MM.1S (cell line): ENCODE data around the gene SLC66A3.

Source experiments
- CTCF ChIP-seq: fragments of 300-600 bp; sonication (generic); IDR thresholded peaks from 2 replicates; pipeline ENCODE4 v1.5.1; 2016; ENCODE audit warnings: antibody characterized with exemption, low read length, mixed read lengths
- EZH2 ChIP-seq: fragments of 300-600 bp; sonication (generic); optimal IDR thresholded peaks from 2 replicates; pipeline ENCODE3; 2017; ENCODE audit warnings: low read depth, mild to moderate bottlenecking, antibody characterized with exemption, low read length, mixed read lengths

- TF ChIP-seq CTCF, result no peak
- no peak for TF ChIP-seq EZH2
Observed at GRCh38 chr2:11133936-11134320, 21.3 kb upstream of the SLC66A3 start.
